Non-pigmented ciliary epithelial cell (primary cell): ENCODE results near the gene SOST.
"Not testable (repeated sequence)": the region's sequence is repeated elsewhere in the genome, so short reads cannot be mapped to it uniquely, and the experiment has no call there.

Source experiments
- DNase-seq: peaks from one replicate; pipeline ENCODE4 v3.0.0-alpha.2; 2010; ENCODE audit warnings: low read depth

SOST gene

DNA sequence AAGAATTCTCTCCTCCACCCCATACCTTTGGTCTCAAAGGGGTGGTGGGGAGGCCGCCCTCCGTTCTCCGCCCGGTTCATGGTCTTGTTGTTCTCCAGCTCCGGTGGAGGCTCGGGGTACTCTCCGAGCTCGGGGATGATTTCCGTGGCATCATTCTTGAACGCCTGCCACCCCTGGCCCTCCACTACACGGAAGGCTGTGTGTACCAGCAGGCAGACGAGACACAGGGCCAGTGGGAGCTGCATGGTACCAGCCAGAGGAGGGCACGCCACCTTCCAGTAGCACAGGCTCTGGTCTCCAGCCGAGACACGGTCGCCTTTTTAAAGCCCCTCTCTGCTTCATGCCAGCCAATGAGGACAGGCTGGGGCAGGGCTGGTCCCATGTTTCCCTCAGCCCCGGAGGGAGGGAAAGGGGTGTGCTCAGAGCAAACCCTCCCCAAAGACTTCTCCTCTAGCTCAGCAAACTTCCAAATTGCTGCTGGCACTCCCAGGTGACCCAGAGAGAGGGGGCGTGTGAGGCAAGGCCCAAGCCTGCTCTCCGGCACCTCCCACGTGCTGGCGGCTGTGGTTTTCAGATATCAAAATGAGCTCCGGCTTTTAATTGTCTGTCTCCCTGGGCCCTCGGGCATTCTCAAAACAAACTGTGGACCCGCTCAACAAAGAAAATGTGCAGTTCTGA, at the start of gene SOST:
Gene SOST, minus strand, starts transcription at position 295 of the 678 bp plus-strand sequence. Its CDS starts 50 bp downstream, at position 245.
- DNase-seq: no peak

GRCh38 chr17:43808076-43808475, 49.5 kb upstream of the SOST start:
- DNase-seq: no peak

GRCh38 chr17:43805117-43805516, 46.5 kb upstream of the SOST start:
- no peak for DNase-seq

- DNase-seq: no peak
Measured at GRCh38 chr17:43803758-43804157, 45.2 kb upstream of the SOST start.

DNA sequence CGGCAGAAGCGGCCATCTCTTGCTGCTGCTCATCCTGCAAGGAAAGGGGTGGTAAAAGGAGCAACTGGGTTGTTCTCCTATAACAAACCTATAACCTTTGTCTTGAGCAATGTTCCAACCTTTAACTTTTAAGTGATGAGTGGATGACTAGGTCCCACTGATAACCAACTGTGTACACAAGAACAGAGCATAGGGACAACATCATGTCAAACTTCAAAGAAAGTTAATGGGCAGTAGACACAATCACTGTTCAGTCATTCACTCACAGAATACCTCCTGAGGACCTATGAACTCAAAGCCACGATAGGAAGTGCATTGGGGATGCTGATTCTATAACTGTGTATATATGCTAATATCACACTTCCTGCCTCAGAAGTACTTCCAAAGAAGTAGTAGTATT, 43.3 kb upstream of the SOST start:
- DNase-seq: no peak

- no peak for DNase-seq
Measured at GRCh38 chr17:43800736-43801135, 42.1 kb upstream of the SOST start.

GRCh38 chr17:43799047-43799446, 40.5 kb upstream of the SOST start:
- DNase-seq: no peak

DNA sequence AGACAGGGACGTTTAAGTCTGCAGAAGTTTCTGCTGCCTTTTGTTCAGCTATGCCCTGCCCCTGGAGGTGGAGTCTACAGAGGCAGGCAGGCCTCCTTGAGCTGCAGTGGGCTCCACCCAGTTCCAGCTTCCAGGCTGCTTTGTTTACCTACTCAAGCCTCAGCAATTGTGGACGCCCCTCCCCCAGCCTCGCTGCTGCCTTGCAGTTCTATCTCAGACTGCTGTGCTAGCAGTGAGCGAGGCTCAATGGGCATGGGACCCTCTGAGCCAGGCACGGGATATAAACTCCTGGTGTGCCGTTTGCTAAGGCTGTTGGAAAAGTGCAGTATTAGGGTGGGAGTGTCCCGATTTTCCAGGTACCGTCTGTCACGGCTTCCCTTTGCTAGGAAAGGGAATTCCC, 39.4 kb upstream of the SOST start:
- DNase-seq: not testable (repeated sequence)

- not testable (repeated sequence) for DNase-seq
Measured at GRCh38 chr17:43792668-43793067, 34.1 kb upstream of the SOST start.

GRCh38 chr17:43791589-43791988, 33.0 kb upstream of the SOST start:
- no peak for DNase-seq

DNA sequence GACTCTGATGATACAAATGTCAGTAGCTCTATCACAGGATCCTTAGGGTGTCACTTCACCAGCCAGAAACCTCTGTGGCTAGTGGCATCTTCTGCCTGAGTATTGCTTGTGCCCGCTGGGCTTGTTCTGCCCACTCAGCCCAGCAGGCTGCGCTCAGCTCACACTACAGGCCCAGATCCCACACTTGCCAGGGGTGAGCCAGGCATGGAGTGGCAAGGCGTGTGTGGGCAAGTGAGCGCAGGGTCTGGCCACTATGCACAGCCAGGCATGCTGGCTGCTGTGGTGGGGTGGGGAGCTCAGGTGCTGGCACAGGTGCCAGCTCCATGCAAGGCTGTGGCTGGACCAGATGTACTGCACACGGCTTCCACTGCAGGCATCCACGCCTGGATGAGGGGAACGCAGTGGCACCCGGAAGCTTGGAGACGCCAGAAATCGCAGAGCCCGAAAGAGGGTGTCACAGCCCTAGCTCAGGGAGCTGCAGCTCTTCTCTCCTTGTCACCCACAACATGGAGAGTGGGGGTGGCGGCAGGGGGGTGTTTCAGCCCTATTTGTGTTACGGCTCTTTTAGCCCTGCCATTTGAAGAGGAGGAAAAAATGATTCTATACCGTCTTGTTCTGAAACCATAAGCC, 31.8 kb upstream of the SOST start:
- no peak for DNase-seq

GRCh38 chr17:43789482-43789881, 30.9 kb upstream of the SOST start:
- no peak for DNase-seq

DNA sequence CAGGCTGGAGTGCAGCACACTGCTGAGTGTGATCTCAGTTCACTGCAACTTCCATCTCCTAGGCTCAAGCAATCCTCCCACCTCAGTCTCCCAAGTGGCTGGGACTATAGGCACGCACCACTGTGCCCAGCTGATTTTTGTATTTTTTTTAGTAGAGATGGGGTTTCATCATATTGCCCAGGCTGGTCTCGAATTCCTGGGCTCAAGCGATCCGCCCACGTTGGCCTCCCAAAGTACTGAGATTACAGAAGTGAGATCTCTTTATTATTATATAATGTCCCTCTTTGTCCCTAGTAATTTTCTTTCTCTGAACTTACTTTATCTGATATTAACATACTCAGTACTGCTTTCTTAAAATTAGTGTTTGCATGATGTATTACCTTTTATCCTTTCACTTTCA, 29.9 kb upstream of the SOST start:
- no peak for DNase-seq

DNA sequence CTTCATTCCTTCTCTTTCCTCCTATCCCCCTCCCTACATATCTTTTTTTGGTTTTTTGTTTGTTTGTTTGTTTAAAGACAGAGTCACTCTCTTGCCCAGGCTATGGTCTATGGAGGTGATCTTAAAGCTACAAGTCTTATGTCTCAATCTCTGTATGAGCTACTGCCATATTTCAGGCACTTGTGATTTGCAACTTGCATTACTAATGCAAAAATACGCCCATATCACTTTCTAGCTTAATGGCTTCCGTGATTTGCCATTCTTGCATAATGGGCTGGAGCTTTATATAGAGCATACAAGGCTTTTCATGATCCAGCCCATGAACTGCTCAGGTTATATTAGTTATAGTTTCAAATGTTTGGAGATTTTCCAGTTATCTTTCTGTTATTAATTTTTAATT, 29.1 kb upstream of the SOST start:
- DNase-seq: no peak

GRCh38 chr17:43784628-43785101, 26.1 kb upstream of the SOST start:
- peak; percentile 53 for DNase-seq

GRCh38 chr17:43784068-43784467, 25.5 kb upstream of the SOST start:
- DNase-seq: no peak

GRCh38 chr17:43782913-43783680, 24.5 kb upstream of the SOST start:
- no peak for DNase-seq

DNA sequence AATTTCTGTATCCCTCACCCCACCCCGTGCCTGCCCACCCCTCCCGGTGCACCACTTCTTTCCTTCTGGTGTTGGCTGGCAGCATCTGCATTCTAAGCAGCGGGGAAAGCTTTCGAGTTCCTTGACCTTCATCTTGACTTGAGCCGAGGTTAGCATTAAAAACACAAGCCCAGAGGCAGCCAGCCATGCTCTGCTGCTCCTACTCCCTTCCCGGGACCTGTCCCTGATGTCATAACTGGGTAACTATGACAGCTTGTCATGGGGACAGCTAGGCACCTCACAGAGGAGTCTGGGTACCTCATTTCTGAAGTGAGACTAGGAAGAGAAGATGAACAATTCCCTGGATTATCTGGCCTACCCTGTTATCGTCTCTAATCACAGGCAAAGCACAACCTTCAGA, 21.5 kb upstream of the SOST start, which contains the start of gene CFAP97D1:
Gene CFAP97D1, plus strand, starts transcription at position 301 of the 400 bp plus-strand sequence. Its CDS starts 28 bp downstream, at position 329.
- no peak for DNase-seq

- DNase-seq: no peak
Measured at GRCh38 chr17:43779145-43780125, 20.8 kb upstream of the SOST start.

- DNase-seq: peak; percentile 61
Measured at GRCh38 chr17:43778337-43779144, 19.9 kb upstream of the SOST start, which contains the start of gene DUSP3. Gene DUSP3, minus strand, starts transcription at chr17:43778977. Its CDS starts 53 bp downstream, at chr17:43778924.
